Mucosa of rectum (tissue), 2 donors: ENCODE data around the gene UBE2M.
A peak's percentile ranks its signal among the peaks of the same experiment; 100 is the strongest.
"Not testable (repeated sequence)": the region's sequence is repeated elsewhere in the genome, so short reads cannot be mapped to it uniquely, and the experiment has no call there.

Experiments
- H3K27ac ChIP-seq, 2 donors: one replicate each; pipeline ENCODE4 v1.7.0; 2013; ENCODE audit warnings: inconsistent platforms in 2 of 2, low read depth in 2 of 2, low read length in 2 of 2
- H3K27me3 ChIP-seq, 2 donors: one replicate each; pipeline ENCODE4 v1.7.0; 2013; ENCODE audit warnings: low read length in 2 of 2; ENCODE audit not compliant: control insufficient read depth in 2 of 2, insufficient read depth in 2 of 2
- H3K36me3 ChIP-seq, 2 donors: one replicate each; pipeline ENCODE4 v1.7.0; 2013; ENCODE audit warnings: low read length in 2 of 2; ENCODE audit not compliant: control insufficient read depth in 2 of 2, insufficient read depth in 2 of 2
- H3K4me1 ChIP-seq, 2 donors: one replicate each; pipeline ENCODE4 v1.7.0; 2013; ENCODE audit warnings: low read length in 2 of 2, mild to moderate bottlenecking in 1 of 2; ENCODE audit not compliant: control insufficient read depth in 2 of 2, insufficient read depth in 2 of 2
- H3K4me3 ChIP-seq, 2 donors: one replicate each; pipeline ENCODE4 v1.7.0; 2013; ENCODE audit warnings: low read length in 2 of 2
- H3K9ac ChIP-seq, 2 donors: one replicate each; pipeline ENCODE4 v1.7.0; 2013; ENCODE audit warnings: low read length in 2 of 2, low read depth in 1 of 2, mild to moderate bottlenecking in 1 of 2
- H3K9me3 ChIP-seq, 2 donors: one replicate each; pipeline ENCODE4 v1.7.0; 2013; ENCODE audit warnings: low read length in 2 of 2; ENCODE audit not compliant: control insufficient read depth in 2 of 2
- donor health status: healthy.
- donor health status: Normal muscosa, but diverticular disease.

The UBE2M gene

GRCh38 chr19:58558066-58558622 lies at the start of gene UBE2M:
UBE2M (minus strand) TSS chr19:58558611; CDS start chr19:58558381, 230 bp downstream.
- peak within 1 kb of the TSS; percentile 88 to 95 for H3K9ac ChIP-seq
- H3K27me3 ChIP-seq = no peaks in the 10 kb centered on the region
- peak within 1 kb of the TSS; percentile 99 to 100 for H3K27ac ChIP-seq
- peaks cover 8 to 10% of the 10 kb centered on the region in 2 donors for H3K36me3 ChIP-seq
- peaks cover 55 to 56% of the 10 kb centered on the region in 2 donors for H3K4me1 ChIP-seq
- no peaks in the 10 kb centered on the region for H3K9me3 ChIP-seq
- H3K4me3 ChIP-seq = peak within 1 kb of the TSS; percentile 81 to 98

GRCh38 chr19:58607213-58607612 lies 48.8 kb upstream of the UBE2M start:
- not testable (repeated sequence) for H3K4me1 ChIP-seq, H3K36me3 ChIP-seq, H3K9ac ChIP-seq, H3K9me3 ChIP-seq, H3K27ac ChIP-seq, H3K27me3 ChIP-seq, H3K4me3 ChIP-seq

GRCh38 chr19:58606251-58606896 lies 48.0 kb upstream of the UBE2M start:
- H3K4me3 ChIP-seq, H3K36me3 ChIP-seq, H3K27ac ChIP-seq, H3K9me3 ChIP-seq, H3K27me3 ChIP-seq, H3K9ac ChIP-seq, H3K4me1 ChIP-seq: not testable (repeated sequence)

- no peaks in the 10 kb centered on the region for H3K9me3 ChIP-seq
- peaks cover 0 to 2% of the 10 kb centered on the region in 2 donors for H3K4me1 ChIP-seq
- H3K27me3 ChIP-seq = no peaks in the 10 kb centered on the region
- H3K4me3 ChIP-seq = no peak overlapping the region
- no peak overlapping the region for H3K27ac ChIP-seq
- H3K36me3 ChIP-seq = peaks cover 10 to 19% of the 10 kb centered on the region in 2 donors
- no peak overlapping the region for H3K9ac ChIP-seq
Measured at GRCh38 chr19:58586133-58586765, 27.8 kb upstream of the UBE2M start.

DNA sequence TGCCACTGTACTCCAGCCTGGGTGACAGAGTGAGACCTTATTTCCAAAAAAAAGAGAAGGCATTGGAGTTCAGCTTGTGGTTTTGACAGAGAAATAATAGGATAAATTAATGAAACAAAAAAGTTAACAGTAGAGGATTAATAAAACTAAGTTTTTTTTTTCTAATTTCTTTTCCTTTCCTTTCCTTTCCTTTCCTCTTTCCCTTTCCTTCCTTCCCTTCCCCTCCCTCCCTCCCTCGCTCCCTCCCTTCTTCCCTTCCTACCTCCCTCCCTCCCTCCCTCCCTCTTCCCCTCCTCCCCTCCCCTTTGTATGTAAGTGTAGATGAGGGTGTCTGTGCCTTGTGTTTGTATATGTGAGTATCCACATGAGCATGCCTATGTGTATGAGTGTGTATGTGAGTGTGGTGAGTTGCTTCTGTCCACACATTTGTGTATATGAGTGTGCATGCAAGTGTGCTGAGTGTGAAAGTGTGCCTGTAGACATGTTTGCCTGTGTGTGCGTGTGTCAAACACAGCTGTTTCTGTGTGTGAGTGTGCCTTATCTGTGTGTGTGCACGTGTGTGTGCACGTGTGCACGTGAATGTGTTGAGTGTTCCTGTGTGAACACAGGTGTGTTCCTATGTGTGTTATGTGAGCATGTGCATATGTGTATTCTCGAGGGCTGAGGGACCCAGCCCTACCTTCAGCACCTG lies 27.2 kb upstream of the UBE2M start:
- Histone ChIP-seq H3K36me3 (peaks cover 10 to 19% of the 10 kb centered on the region in 2 donors), H3K4me1 (peaks cover 2 to 3% of the 10 kb centered on the region in 2 donors), H3K4me3 (no peak overlapping the region), H3K9me3 (no peaks in the 10 kb centered on the region), H3K27me3 (no peaks in the 10 kb centered on the region), H3K9ac (no peak overlapping the region), H3K27ac (no peak overlapping the region)

- H3K4me3 ChIP-seq = no peak overlapping the region
- no peaks in the 10 kb centered on the region for H3K27me3 ChIP-seq
- H3K4me1 ChIP-seq = peaks cover 2 to 3% of the 10 kb centered on the region in 2 donors
- H3K9ac ChIP-seq = no peak overlapping the region
- H3K36me3 ChIP-seq = peaks cover 10 to 19% of the 10 kb centered on the region in 2 donors
- H3K27ac ChIP-seq = no peak overlapping the region
- H3K9me3 ChIP-seq = no peaks in the 10 kb centered on the region
Measured at GRCh38 chr19:58584498-58585441, 26.4 kb upstream of the UBE2M start.

DNA sequence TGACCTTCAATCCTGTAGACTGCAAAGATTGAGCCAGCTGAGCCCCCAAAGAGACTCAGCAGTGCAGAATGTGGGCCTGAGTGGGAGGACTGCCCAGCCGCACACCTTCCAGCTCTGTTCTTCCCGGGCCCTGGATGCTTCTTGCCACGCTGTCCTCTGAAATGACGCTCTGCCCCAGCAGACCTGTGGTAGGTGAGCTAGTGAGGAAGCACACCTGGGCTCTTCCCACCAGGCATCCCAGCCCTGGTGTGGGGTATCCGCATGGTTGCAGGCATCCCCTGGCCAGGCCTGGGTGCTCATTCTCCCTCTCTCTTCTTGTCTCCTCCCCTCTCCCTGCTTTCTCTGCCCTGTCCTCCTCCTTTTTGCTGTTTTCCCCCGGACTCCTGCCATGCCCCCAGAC lies 24.6 kb upstream of the UBE2M start:
- Histone ChIP-seq H3K4me1 (peaks cover 2 to 3% of the 10 kb centered on the region in 2 donors), H3K27me3 (no peaks in the 10 kb centered on the region), H3K9ac (no peak overlapping the region), H3K9me3 (no peaks in the 10 kb centered on the region), H3K27ac (no peak overlapping the region), H3K36me3 (peaks cover 10 to 19% of the 10 kb centered on the region in 2 donors), H3K4me3 (no peak overlapping the region)

GRCh38 chr19:58581227-58582141 lies 23.1 kb upstream of the UBE2M start:
- Histone ChIP-seq H3K36me3 (peaks cover 10 to 19% of the 10 kb centered on the region in 2 donors), H3K27ac (peak overlapping the region in 1 of 2 donors; percentile 28), H3K27me3 (no peaks in the 10 kb centered on the region), H3K9me3 (no peaks in the 10 kb centered on the region), H3K4me1 (peaks cover 2 to 3% of the 10 kb centered on the region in 2 donors), H3K4me3 (no peak overlapping the region), H3K9ac (no peak overlapping the region)
